Adrenal gland (tissue), 12 donors: ENCODE measurements around the gene ADCY5. TPM values are rescaled to one million over a fixed set of nuclear protein-coding genes. Genes with fewer than 3 reads are reported as not detected.

Source experiments
- DNase-seq, 7 donors: peaks; one replicate each; pipeline ENCODE4 v3.0.0-alpha.2; 2019 to 2020
- H3K27ac ChIP-seq, 5 donors: fragments of 200-600 bp; sonication (generic) in 4 of 5; 1 replicate in 3 of 5; 2 replicates in 2 of 5; pipeline versions ENCODE4 v1.5.1 to v1.8.0; 2016 to 2020; ENCODE audit warnings: mild to moderate bottlenecking in 1 of 5
- H3K27me3 ChIP-seq: fragments of 200-600 bp; 2 replicates; pipeline ENCODE4 v1.8.0; 2021
- H3K36me3 ChIP-seq, 2 donors: fragments of 200-600 bp; replicated peaks in 1 of 2; 1 replicate in 1 of 2; 2 replicates in 1 of 2; pipeline versions ENCODE4 v1.5.1 to v1.8.0; 2018 to 2022
- H3K4me1 ChIP-seq, 2 donors: fragments of 200-600 bp; replicated peaks in 1 of 2; 1 replicate in 1 of 2; 2 replicates in 1 of 2; pipeline versions ENCODE4 v1.5.1 to v1.8.0; 2018 to 2021
- H3K4me3 ChIP-seq, 4 donors: fragments of 200-600 bp; sonication (generic) in 3 of 4; one replicate each; pipeline ENCODE4 v1.5.1; 2016 to 2018
- H3K9me3 ChIP-seq, 3 donors: fragments of 200-600 bp; sonication (generic) in 1 of 3; replicated peaks in 1 of 3; 1 replicate in 2 of 3; 2 replicates in 1 of 3; pipeline versions ENCODE4 v1.5.1 to v1.8.0; 2016 to 2021
- CTCF ChIP-seq, 6 experiments: fragments of 450-650 bp in 4 of 6; fragments of 200-600 bp in 2 of 6; sonication (generic) in 1 of 6; IDR thresholded peaks; 1 replicate in 5 of 6; 2 replicates in 1 of 6; pipeline versions ENCODE4 v1.5.1 to v1.8.0; 2016 to 2021; ENCODE audit warnings: antibody characterized with exemption in 6 of 6, mild to moderate bottlenecking in 2 of 6, moderate library complexity in 1 of 6
- POLR2A ChIP-seq, 2 donors: fragments of 450-650 bp; IDR thresholded peaks; one replicate each; pipeline ENCODE4 v1.6.1; 2017; ENCODE audit warnings: antibody characterized with exemption in 2 of 2, mild to moderate bottlenecking in 2 of 2, moderate library complexity in 1 of 2
- WGBS, 4 donors: extraction: QIAGEN DNeasy Blood & Tissue Kit in 2 of 4; methylation state at CpG; one replicate each; pipeline versions ENCODE4 v1.1.5 to v1.1.7; 2013 to 2017; 5-methylcytosine and 5-hydroxymethylcytosine counted together
- intact Hi-C, 2 donors: fragments of 100-400 bp; cut with DNase I; formaldehyde crosslinking; loops; one replicate each; pipeline versions ENCODE4 v1.14.1 to v1.15.0; 2022 to 2023
- polyA plus RNA-seq, 3 donors: library from polyadenylated mRNA; stranded (reverse); fragments of 200-250 nt in 2 of 3; fragments of 350-450 nt in 1 of 3; fragmentation: Illumina TruSeq in 1 of 3; extraction: RNeasy Lipid Tissue Mini Kit (QIAGEN cat#74804) in 1 of 3; gene quantifications; one replicate each; pipeline ENCODE4 v1.2.3, GENCODE V29; 2013 to 2014
- total RNA-seq, 9 donors: library from RNA; depleted of rRNA in 4 of 9; stranded (reverse); fragments of >200 nt in 4 of 9; fragments of 120-200 nt in 1 of 9; fragmentation: NEBNext Ultra II Directional in 1 of 9; extraction: Animal tissue kit (Norgen Biotek cat#: 25700) in 1 of 9; gene quantifications; one replicate each; pipeline versions ENCODE4 v1.1.0 to v1.2.4, GENCODE V29; 2013 to 2023
- donor health status: healthy with polysubstance abuse.
- donor health status: Bipolar disorder and iron deficiency.
- donor health status: DM: yes; HTN: yes; CAD: no.
- donor health status: DM: no; HTN: no; CAD: no.
- donor health status: DM: no; HTN: no; CAD: no.
- donor health status: DM: yes; HTN: yes; CAD: no.

ADCY5 gene
- total and polyA plus RNA-seq, 12 donors = 1.2 to 12.4 (median 4.4) TPM

GRCh38 chr3:123370819-123371218, 78.1 kb downstream of the ADCY5 start:
- H3K4me1 ChIP-seq = no peaks in the 10 kb centered on the region
- intact Hi-C loops = no loop called here
- DNase-seq = no peak
- no peak overlapping the region for H3K4me3 ChIP-seq
- TF ChIP-seq CTCF (IDR thresholded peaks at IDR 0.05) (no peak), POLR2A (IDR thresholded peaks at IDR 0.05) (no peak)
- H3K27ac ChIP-seq = no peak overlapping the region
- no peaks in the 10 kb centered on the region for H3K36me3 ChIP-seq
- H3K27me3 ChIP-seq = no peaks in the 10 kb centered on the region
- WGBS, 4 donors = 69 to 77% (median 71%) methylated on average over 7 of the region's 7 CpGs
- no peaks in the 10 kb centered on the region for H3K9me3 ChIP-seq

- intact Hi-C loops = no loop called here
- WGBS, 4 donors = 96 to 100% (median 98%) methylated on average over 3 of the region's 3 CpGs
- H3K4me1 ChIP-seq = no peaks in the 10 kb centered on the region
- no peaks in the 10 kb centered on the region for H3K27me3 ChIP-seq
- H3K36me3 ChIP-seq = no peaks in the 10 kb centered on the region
- H3K4me3 ChIP-seq = no peak overlapping the region
- H3K9me3 ChIP-seq = no peaks in the 10 kb centered on the region
- TF ChIP-seq CTCF (IDR thresholded peaks at IDR 0.05) = no peak
- no peak for TF ChIP-seq POLR2A (IDR thresholded peaks at IDR 0.05)
- H3K27ac ChIP-seq = no peak overlapping the region
- DNase-seq = no peak
Measured at GRCh38 chr3:123369085-123369484, 79.8 kb downstream of the ADCY5 start.

DNA sequence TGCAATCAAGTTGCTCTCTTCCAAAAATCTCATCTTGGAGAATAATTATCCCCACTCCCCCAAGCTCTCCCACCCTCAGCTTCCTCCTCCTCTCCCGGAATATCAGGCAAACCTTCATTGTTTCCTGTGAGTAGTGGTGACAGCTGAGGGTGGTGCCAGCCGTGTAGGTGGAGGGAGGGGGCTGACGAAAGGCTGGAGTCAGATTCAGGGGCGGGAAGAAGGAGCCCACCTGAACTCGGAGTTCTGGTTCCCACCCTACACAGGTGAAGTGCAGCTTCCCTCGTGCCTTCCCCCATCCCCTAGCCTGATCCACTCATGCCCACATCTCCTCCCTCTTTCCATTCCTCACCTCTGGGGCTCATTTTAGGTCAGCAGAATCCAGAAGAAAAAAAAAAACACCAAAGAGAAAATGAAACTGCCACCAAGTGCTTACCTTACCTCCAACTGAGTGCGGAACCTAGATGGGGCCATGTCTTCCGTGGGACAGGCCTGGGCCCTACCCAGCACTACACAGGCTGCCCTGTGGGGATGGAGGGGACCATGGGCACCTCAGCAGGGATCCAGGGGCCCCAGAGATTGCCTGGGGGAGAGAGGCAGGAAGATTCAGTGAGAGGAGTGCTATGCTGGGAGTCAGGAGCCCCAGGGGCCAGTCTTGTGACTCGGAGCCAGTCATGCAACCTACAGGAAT, 81.3 kb downstream of the ADCY5 start:
- no peak for DNase-seq
- WGBS, 4 donors = 80 to 85% (median 81%) methylated on average over 9 of the region's 9 CpGs

More for the DNA sequence above, 81.3 kb downstream of the ADCY5 start:
- Histone ChIP-seq H3K4me1 (no peaks in the 10 kb centered on the region), H3K9me3 (no peaks in the 10 kb centered on the region), H3K27ac (no peak overlapping the region), H3K4me3 (no peak overlapping the region), H3K27me3 (no peaks in the 10 kb centered on the region), H3K36me3 (no peaks in the 10 kb centered on the region)
- intact Hi-C loops = no loop called here
- TF ChIP-seq CTCF (IDR thresholded peaks at IDR 0.05) = no peak
- TF ChIP-seq POLR2A (IDR thresholded peaks at IDR 0.05) = no peak
